Measurements from ENCODE around the gene RNF182.

GRCh38 chr6:13989496-13990144 is 64.9 kb downstream of the RNF182 start:
- TF ChIP-seq BRD9 (IDR thresholded peaks at IDR 0.05; ENCODE audit: low read depth, partially characterized antibody), result no peak
- no peak for TF ChIP-seq RAD21 (CRISPR knock-in tag; conservative IDR thresholded peaks at IDR 0.05 in 1 of 2, IDR thresholded peaks at IDR 0.05 in 1 of 2)
- no peak for TF ChIP-seq ZNF253 (CRISPR knock-in tag; conservative IDR thresholded peaks at IDR 0.05)
- no peak for TF ChIP-seq CTCF (IDR thresholded peaks at IDR 0.05 in 2 of 3, conservative IDR thresholded peaks at IDR 0.05 in 1 of 3; ENCODE audit: insufficient read depth in 2 of 3, low read depth in 1 of 3, low read length in 3 of 3)
- TF ChIP-seq ATF7 (IDR thresholded peaks at IDR 0.05), result no peak
- TF ChIP-seq POLR2A (conservative IDR thresholded peaks at IDR 0.05), result no peak
- TF ChIP-seq NKRF (IDR thresholded peaks at IDR 0.05; ENCODE audit: borderline replicate concordance), result no peak
- no peak for TF ChIP-seq NR1H2 (CRISPR knock-in tag; IDR thresholded peaks at IDR 0.05)
- TF ChIP-seq SREBF1 (IDR thresholded peaks at IDR 0.05; ENCODE audit: borderline replicate concordance, low read depth, low read length), result no peak
- TF ChIP-seq ZBTB7A (IDR thresholded peaks at IDR 0.05; ENCODE audit: borderline replicate concordance, control insufficient read depth, low read depth, low read length), result no peak
- no peak for TF ChIP-seq RNF219 (CRISPR knock-in tag; IDR thresholded peaks at IDR 0.05)
- TF ChIP-seq KDM1A (IDR thresholded peaks at IDR 0.05), result no peak
- TF ChIP-seq ZHX1 (conservative IDR thresholded peaks at IDR 0.05; ENCODE audit: low read length), result no peak
- no peak for TF ChIP-seq GABPB2 (CRISPR knock-in tag; conservative IDR thresholded peaks at IDR 0.05)
